GM23338 (cell line): ENCODE results near the gene YOD1. TPM values are rescaled to one million over a fixed set of nuclear protein-coding genes. Genes with fewer than 3 reads are reported as not detected.

Experiments used
- ATAC-seq: fragments of 200-7000 bp; cut with Tn5 transposase; 3 replicates; pipeline ENCODE4 v1.9.1; 2020
- DNase-seq: peaks from one replicate; pipeline ENCODE4 v3.0.0-alpha.2; 2015; ENCODE audit warnings: low spot score
- H2AFZ ChIP-seq: fragments of 200-600 bp; sonication (generic); 2 replicates; pipeline ENCODE4 v1.8.0; 2016; ENCODE audit warnings: antibody characterized with exemption, mild to moderate bottlenecking, moderate library complexity
- H3F3A ChIP-seq: fragments of 200-600 bp; sonication (generic); replicated peaks from 2 replicates; pipeline ENCODE4 v1.8.0; 2017; ENCODE audit warnings: antibody characterized with exemption, mixed run types, low read depth
- H3K27ac ChIP-seq: fragments of 200-600 bp; sonication (generic); 2 replicates; pipeline ENCODE4 v1.6.1; 2016; ENCODE audit warnings: low read depth
- H3K27me3 ChIP-seq: fragments of 200-600 bp; sonication (generic); 2 replicates; pipeline ENCODE4 v1.8.0; 2016; ENCODE audit warnings: mild to moderate bottlenecking, mixed run types, moderate library complexity; ENCODE audit not compliant: insufficient read depth
- H3K36me3 ChIP-seq: fragments of 200-600 bp; sonication (generic); 2 replicates; pipeline ENCODE4 v1.8.0; 2016; ENCODE audit warnings: mild to moderate bottlenecking; ENCODE audit not compliant: insufficient read depth
- H3K4me1 ChIP-seq: fragments of 200-600 bp; sonication (generic); 2 replicates; pipeline ENCODE4 v1.8.0; 2016; ENCODE audit warnings: mild to moderate bottlenecking, moderate library complexity; ENCODE audit not compliant: insufficient read depth
- H3K4me2 ChIP-seq: fragments of 200-600 bp; sonication (generic); 2 replicates; pipeline ENCODE4 v1.7.1; 2017; ENCODE audit warnings: mixed run types
- H3K4me3 ChIP-seq: fragments of 200-600 bp; sonication (generic); 2 replicates; pipeline ENCODE4 v1.6.1; 2016; ENCODE audit warnings: mixed run types
- H3K79me2 ChIP-seq: fragments of 200-600 bp; sonication (generic); replicated peaks from 2 replicates; pipeline ENCODE4 v1.8.0; 2017; ENCODE audit warnings: mild to moderate bottlenecking; ENCODE audit not compliant: insufficient read depth
- H3K9me2 ChIP-seq: fragments of 200-600 bp; sonication (generic); 2 replicates; pipeline ENCODE4 v1.8.0; 2017; ENCODE audit not compliant: insufficient read depth
- H4K20me1 ChIP-seq: fragments of 200-600 bp; sonication (generic); replicated peaks from 2 replicates; pipeline ENCODE4 v1.8.0; 2017; ENCODE audit warnings: mild to moderate bottlenecking; ENCODE audit not compliant: insufficient read depth
- H3K27ac Mint-ChIP-seq: 2 replicates; pipeline ENCODE4 v1.8.0; 2020; ENCODE audit warnings: inconsistent platforms, mild to moderate bottlenecking, moderate library complexity, mixed read lengths
- H3K27me3 Mint-ChIP-seq: 3 replicates; pipeline ENCODE4 v1.8.0; 2022; ENCODE audit warnings: low read depth, mild to moderate bottlenecking, moderate library complexity, mixed read lengths, inconsistent platforms; ENCODE audit not compliant: insufficient read depth, poor library complexity
- H3K36me3 Mint-ChIP-seq: 3 replicates; pipeline ENCODE4 v1.8.0; 2021; ENCODE audit warnings: low read depth, mild to moderate bottlenecking, inconsistent platforms, moderate library complexity, mixed read lengths
- H3K4me1 Mint-ChIP-seq: 3 replicates; pipeline ENCODE4 v1.8.0; 2020; ENCODE audit warnings: mild to moderate bottlenecking, inconsistent platforms, mixed read lengths
- H3K4me3 Mint-ChIP-seq: 3 replicates; pipeline ENCODE4 v1.8.0; 2021; ENCODE audit warnings: moderate library complexity, mild to moderate bottlenecking, inconsistent platforms, mixed read lengths
- H3K9me3 Mint-ChIP-seq: 3 replicates; pipeline ENCODE4 v1.8.0; 2020; ENCODE audit warnings: moderate library complexity, mild to moderate bottlenecking, inconsistent platforms, mixed read lengths
- CREB1 ChIP-seq: fragments of 250-450 bp; sonication (Bioruptor Pico); IDR thresholded peaks from 2 replicates; pipeline ENCODE4 v1.5.0; 2020; ENCODE audit warnings: low read depth, mild to moderate bottlenecking, moderate library complexity
- EZH2 ChIP-seq: fragments of 200-600 bp; sonication (generic); IDR thresholded peaks from one replicate; pipeline ENCODE4 v1.8.0; 2017; ENCODE audit warnings: antibody characterized with exemption, mild to moderate bottlenecking, low read depth; ENCODE audit not compliant: unreplicated experiment
- EZH2phosphoT487 ChIP-seq: fragments of 200-600 bp; sonication (generic); IDR thresholded peaks from one replicate; pipeline ENCODE4 v1.8.1; 2018; ENCODE audit warnings: antibody characterized with exemption; ENCODE audit not compliant: unreplicated experiment
- JUNB ChIP-seq: IDR thresholded peaks from one replicate; pipeline ENCODE4 v1.6.1; 2016; ENCODE audit warnings: antibody characterized with exemption; ENCODE audit not compliant: unreplicated experiment
- NANOG ChIP-seq: IDR thresholded peaks from 2 replicates; pipeline ENCODE4 v1.6.1; 2016; ENCODE audit warnings: antibody characterized with exemption, borderline replicate concordance
- POLR2AphosphoS5 ChIP-seq: IDR thresholded peaks from 2 replicates; pipeline ENCODE4 v1.6.1; 2016; ENCODE audit warnings: antibody characterized with exemption, low read depth
- STAT1 ChIP-seq: IDR thresholded peaks from one replicate; pipeline ENCODE4 v1.6.1; 2016; ENCODE audit warnings: antibody characterized with exemption; ENCODE audit not compliant: unreplicated experiment
- ZNF114 ChIP-seq: fragments of 250-450 bp; sonication (Bioruptor Pico); IDR thresholded peaks from 2 replicates; pipeline ENCODE4 v1.5.0; 2020; ENCODE audit warnings: mild to moderate bottlenecking, moderate library complexity
- ZNF331 ChIP-seq: fragments of 250-450 bp; sonication (Bioruptor Pico); IDR thresholded peaks from 2 replicates; pipeline ENCODE4 v1.5.0; 2020; ENCODE audit warnings: low read depth, mild to moderate bottlenecking, moderate library complexity
- polyA plus RNA-seq: library from polyadenylated mRNA; unstranded; fragments of >200 nt; fragmentation: Nextera tagmentation; extraction: Ambion mirVana; gene quantifications from 2 replicates; pipeline ENCODE4 v1.2.1, GENCODE V29; 2016
- total RNA-seq: library from RNA; depleted of rRNA; stranded (reverse); fragments of >200 nt; shearing (Covaris generic); gene quantifications from 2 replicates; pipeline ENCODE4 v1.2.3, GENCODE V29; 2014
- TF ChIP-seq, protein P1 (sequence below): IDR thresholded peaks from 2 replicates; pipeline ENCODE4 v1.6.1; 2016; ENCODE audit warnings: antibody characterized with exemption
- TF ChIP-seq, protein P2 (sequence below): IDR thresholded peaks from one replicate; pipeline ENCODE4 v1.6.1; 2018; ENCODE audit warnings: antibody characterized with exemption; ENCODE audit not compliant: unreplicated experiment
- TF ChIP-seq, protein P3 (sequence below): fragments of 250-450 bp; sonication (Bioruptor Pico); IDR thresholded peaks from 2 replicates; pipeline ENCODE4 v1.5.0; 2020; ENCODE audit warnings: mild to moderate bottlenecking, moderate library complexity
- TF ChIP-seq, protein P4 (sequence below), 2 experiments: fragments of 200-600 bp in 1 of 2; sonication (generic) in 1 of 2; conservative IDR thresholded peaks; 2 replicates each; pipeline versions ENCODE4 v1.5.1 to v1.6.1; 2016 to 2017; ENCODE audit warnings: antibody characterized with exemption in 2 of 2, low read depth in 2 of 2, mild to moderate bottlenecking in 2 of 2, moderate library complexity in 1 of 2

The YOD1 gene
- total and polyA plus RNA-seq, 2 experiments from 2014 or later: 4.6 to 21.9 TPM

DNA sequence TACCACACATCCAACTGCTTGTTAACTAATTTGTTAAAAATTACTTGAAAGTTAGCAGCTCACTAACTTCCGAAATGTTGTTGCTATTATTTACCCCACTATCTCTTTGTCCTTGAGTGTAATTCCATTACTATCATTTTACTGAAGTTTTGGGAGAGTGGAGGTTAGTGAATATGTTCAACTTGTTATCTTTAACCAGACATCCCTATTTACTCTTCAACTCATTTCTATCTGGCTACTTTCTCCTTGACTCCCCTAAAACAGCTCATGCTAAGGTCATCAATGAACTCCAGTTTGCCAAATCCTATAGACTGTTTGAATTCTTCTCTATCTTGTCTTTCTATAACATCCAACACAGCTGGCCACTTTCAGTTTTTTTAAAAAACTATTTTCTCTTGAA lies 14.1 kb downstream of the YOD1 start (continued):
- TF ChIP-seq ZNF331 (CRISPR knock-in tag) (no peak), EZH2 (no peak), NANOG (no peak), STAT1 (no peak), EZH2phosphoT487 (no peak)

DNA sequence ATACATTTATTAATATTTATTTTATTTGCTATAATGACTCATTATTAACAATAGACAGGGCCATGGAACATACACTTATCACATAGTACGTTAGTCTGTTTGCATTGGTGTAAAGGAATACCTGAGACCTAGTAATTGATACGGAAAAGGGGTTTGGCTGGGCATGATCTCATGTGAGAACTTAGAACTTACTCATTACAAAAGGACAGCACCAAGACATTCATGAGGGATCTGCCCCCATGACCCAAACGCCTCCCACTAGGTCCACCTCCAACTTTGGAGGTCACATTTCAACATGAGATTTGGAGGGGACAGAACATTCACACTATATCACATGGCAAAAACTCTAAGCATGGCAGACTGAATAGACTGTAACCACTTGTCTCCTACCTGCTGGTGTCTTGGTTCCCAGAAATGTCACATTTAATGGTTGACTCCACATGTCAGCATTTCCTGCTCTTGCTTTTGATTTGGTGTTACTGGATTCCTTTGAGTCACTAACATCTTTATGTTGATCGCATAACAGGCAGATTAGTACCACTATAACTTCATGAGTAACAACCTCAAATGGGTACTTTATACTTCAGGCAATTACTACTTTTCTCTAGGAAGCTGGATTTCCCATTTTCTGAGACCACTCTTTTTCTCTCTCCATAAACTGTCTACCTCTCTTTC lies 15.0 kb downstream of the YOD1 start:
- H3F3A ChIP-seq: no peaks in the 10 kb centered on the region
- Mint-ChIP-seq H3K4me3 (no peak overlapping the region), H3K27me3 (no peaks in the 10 kb centered on the region), H3K4me1 (peaks cover 31% of the 10 kb centered on the region), H3K36me3 (no peaks in the 10 kb centered on the region), H3K9me3 (no peaks in the 10 kb centered on the region), H3K27ac (no peak overlapping the region)
- H4K20me1 ChIP-seq: no peaks in the 10 kb centered on the region
- ATAC-seq (no peak), DNase-seq (no peak)
- no peaks in the 10 kb centered on the region for H3K79me2 ChIP-seq
- H3K27me3 ChIP-seq: no peaks in the 10 kb centered on the region
- H3K36me3 ChIP-seq: no peaks in the 10 kb centered on the region
- no peak overlapping the region for H2AFZ ChIP-seq
- H3K9me2 ChIP-seq: no peaks in the 10 kb centered on the region
- no peak overlapping the region for H3K27ac ChIP-seq
- peaks cover 20% of the 10 kb centered on the region for H3K4me1 ChIP-seq
- H3K4me2 ChIP-seq: no peak overlapping the region
- H3K4me3 ChIP-seq: no peak overlapping the region
- TF ChIP-seq ZNF114: no peak
- TF ChIP-seq, protein P1, sequence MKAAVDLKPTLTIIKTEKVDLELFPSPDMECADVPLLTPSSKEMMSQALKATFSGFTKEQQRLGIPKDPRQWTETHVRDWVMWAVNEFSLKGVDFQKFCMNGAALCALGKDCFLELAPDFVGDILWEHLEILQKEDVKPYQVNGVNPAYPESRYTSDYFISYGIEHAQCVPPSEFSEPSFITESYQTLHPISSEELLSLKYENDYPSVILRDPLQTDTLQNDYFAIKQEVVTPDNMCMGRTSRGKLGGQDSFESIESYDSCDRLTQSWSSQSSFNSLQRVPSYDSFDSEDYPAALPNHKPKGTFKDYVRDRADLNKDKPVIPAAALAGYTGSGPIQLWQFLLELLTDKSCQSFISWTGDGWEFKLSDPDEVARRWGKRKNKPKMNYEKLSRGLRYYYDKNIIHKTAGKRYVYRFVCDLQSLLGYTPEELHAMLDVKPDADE: no peak
- no peak for TF ChIP-seq JUNB
- TF ChIP-seq, protein P2, sequence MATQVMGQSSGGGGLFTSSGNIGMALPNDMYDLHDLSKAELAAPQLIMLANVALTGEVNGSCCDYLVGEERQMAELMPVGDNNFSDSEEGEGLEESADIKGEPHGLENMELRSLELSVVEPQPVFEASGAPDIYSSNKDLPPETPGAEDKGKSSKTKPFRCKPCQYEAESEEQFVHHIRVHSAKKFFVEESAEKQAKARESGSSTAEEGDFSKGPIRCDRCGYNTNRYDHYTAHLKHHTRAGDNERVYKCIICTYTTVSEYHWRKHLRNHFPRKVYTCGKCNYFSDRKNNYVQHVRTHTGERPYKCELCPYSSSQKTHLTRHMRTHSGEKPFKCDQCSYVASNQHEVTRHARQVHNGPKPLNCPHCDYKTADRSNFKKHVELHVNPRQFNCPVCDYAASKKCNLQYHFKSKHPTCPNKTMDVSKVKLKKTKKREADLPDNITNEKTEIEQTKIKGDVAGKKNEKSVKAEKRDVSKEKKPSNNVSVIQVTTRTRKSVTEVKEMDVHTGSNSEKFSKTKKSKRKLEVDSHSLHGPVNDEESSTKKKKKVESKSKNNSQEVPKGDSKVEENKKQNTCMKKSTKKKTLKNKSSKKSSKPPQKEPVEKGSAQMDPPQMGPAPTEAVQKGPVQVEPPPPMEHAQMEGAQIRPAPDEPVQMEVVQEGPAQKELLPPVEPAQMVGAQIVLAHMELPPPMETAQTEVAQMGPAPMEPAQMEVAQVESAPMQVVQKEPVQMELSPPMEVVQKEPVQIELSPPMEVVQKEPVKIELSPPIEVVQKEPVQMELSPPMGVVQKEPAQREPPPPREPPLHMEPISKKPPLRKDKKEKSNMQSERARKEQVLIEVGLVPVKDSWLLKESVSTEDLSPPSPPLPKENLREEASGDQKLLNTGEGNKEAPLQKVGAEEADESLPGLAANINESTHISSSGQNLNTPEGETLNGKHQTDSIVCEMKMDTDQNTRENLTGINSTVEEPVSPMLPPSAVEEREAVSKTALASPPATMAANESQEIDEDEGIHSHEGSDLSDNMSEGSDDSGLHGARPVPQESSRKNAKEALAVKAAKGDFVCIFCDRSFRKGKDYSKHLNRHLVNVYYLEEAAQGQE: no peak
- TF ChIP-seq POLR2AphosphoS5: no peak
- TF ChIP-seq NANOG: no peak
- no peak for TF ChIP-seq EZH2
- TF ChIP-seq, protein P3, sequence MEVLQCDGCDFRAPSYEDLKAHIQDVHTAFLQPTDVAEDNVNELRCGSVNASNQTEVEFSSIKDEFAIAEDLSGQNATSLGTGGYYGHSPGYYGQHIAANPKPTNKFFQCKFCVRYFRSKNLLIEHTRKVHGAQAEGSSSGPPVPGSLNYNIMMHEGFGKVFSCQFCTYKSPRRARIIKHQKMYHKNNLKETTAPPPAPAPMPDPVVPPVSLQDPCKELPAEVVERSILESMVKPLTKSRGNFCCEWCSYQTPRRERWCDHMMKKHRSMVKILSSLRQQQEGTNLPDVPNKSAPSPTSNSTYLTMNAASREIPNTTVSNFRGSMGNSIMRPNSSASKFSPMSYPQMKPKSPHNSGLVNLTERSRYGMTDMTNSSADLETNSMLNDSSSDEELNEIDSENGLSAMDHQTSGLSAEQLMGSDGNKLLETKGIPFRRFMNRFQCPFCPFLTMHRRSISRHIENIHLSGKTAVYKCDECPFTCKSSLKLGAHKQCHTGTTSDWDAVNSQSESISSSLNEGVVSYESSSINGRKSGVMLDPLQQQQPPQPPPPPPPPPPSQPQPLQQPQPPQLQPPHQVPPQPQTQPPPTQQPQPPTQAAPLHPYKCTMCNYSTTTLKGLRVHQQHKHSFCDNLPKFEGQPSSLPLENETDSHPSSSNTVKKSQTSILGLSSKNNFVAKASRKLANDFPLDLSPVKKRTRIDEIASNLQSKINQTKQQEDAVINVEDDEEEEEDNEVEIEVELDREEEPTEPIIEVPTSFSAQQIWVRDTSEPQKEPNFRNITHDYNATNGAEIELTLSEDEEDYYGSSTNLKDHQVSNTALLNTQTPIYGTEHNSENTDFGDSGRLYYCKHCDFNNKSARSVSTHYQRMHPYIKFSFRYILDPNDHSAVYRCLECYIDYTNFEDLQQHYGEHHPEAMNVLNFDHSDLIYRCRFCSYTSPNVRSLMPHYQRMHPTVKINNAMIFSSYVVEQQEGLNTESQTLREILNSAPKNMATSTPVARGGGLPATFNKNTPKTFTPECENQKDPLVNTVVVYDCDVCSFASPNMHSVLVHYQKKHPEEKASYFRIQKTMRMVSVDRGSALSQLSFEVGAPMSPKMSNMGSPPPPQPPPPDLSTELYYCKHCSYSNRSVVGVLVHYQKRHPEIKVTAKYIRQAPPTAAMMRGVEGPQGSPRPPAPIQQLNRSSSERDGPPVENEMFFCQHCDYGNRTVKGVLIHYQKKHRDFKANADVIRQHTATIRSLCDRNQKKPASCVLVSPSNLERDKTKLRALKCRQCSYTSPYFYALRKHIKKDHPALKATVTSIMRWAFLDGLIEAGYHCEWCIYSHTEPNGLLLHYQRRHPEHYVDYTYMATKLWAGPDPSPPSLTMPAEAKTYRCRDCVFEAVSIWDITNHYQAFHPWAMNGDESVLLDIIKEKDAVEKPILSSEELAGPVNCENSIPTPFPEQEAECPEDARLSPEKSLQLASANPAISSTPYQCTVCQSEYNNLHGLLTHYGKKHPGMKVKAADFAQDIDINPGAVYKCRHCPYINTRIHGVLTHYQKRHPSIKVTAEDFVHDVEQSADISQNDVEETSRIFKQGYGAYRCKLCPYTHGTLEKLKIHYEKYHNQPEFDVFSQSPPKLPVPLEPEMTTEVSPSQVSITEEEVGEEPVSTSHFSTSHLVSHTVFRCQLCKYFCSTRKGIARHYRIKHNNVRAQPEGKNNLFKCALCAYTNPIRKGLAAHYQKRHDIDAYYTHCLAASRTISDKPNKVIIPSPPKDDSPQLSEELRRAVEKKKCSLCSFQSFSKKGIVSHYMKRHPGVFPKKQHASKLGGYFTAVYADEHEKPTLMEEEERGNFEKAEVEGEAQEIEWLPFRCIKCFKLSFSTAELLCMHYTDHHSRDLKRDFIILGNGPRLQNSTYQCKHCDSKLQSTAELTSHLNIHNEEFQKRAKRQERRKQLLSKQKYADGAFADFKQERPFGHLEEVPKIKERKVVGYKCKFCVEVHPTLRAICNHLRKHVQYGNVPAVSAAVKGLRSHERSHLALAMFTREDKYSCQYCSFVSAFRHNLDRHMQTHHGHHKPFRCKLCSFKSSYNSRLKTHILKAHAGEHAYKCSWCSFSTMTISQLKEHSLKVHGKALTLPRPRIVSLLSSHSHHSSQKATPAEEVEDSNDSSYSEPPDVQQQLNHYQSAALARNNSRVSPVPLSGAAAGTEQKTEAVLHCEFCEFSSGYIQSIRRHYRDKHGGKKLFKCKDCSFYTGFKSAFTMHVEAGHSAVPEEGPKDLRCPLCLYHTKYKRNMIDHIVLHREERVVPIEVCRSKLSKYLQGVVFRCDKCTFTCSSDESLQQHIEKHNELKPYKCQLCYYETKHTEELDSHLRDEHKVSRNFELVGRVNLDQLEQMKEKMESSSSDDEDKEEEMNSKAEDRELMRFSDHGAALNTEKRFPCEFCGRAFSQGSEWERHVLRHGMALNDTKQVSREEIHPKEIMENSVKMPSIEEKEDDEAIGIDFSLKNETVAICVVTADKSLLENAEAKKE (CRISPR knock-in tag): no peak
- no peak for TF ChIP-seq ZNF331 (CRISPR knock-in tag)
- no peak for TF ChIP-seq CREB1
- TF ChIP-seq, protein P4, sequence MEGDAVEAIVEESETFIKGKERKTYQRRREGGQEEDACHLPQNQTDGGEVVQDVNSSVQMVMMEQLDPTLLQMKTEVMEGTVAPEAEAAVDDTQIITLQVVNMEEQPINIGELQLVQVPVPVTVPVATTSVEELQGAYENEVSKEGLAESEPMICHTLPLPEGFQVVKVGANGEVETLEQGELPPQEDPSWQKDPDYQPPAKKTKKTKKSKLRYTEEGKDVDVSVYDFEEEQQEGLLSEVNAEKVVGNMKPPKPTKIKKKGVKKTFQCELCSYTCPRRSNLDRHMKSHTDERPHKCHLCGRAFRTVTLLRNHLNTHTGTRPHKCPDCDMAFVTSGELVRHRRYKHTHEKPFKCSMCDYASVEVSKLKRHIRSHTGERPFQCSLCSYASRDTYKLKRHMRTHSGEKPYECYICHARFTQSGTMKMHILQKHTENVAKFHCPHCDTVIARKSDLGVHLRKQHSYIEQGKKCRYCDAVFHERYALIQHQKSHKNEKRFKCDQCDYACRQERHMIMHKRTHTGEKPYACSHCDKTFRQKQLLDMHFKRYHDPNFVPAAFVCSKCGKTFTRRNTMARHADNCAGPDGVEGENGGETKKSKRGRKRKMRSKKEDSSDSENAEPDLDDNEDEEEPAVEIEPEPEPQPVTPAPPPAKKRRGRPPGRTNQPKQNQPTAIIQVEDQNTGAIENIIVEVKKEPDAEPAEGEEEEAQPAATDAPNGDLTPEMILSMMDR (conservative IDR thresholded peaks at IDR 0.05; ENCODE audit: low read depth in 2 of 2): no peak
